ENCODE data around the gene ZFYVE21.

Gene ZFYVE21

GRCh38 chr14:103705118-103705503 is 10.5 kb upstream of the ZFYVE21 start:
- Histone ChIP-seq H3K79me1 (ENCODE audit: low read length) (no peaks in the 10 kb centered on the region), H2BK12ac (ENCODE audit: low read length) (no peak overlapping the region), H3K36me3 (ENCODE audit: control insufficient read depth in 1 of 2, insufficient read depth in 2 of 2, low read length in 2 of 2) (peaks cover 87 to 90% of the 10 kb centered on the region in 2 experiments), H3K4me1 (ENCODE audit: control insufficient read depth in 1 of 2, insufficient read depth in 2 of 2, low read length in 2 of 2) (no peaks in the 10 kb centered on the region), H2AFZ (ENCODE audit: insufficient read depth, low read length, poor library complexity) (no peak overlapping the region), H3K27ac (ENCODE audit: low read depth, low read length) (no peak overlapping the region), H4K8ac (ENCODE audit: low read depth, low read length) (no peak overlapping the region), H3K27me3 (ENCODE audit: insufficient read depth, low read length) (no peaks in the 10 kb centered on the region), H3K4me3 (ENCODE audit: low read depth, low read length) (no peak overlapping the region), H3K9me3 (ENCODE audit: insufficient read depth, low read depth, low read length) (no peaks in the 10 kb centered on the region), H3K4me2 (ENCODE audit: low read length) (no peak overlapping the region), H4K12ac (ENCODE audit: low read depth, low read length) (no peak overlapping the region), H3K4ac (ENCODE audit: low read depth, low read length) (no peak overlapping the region), H3K9ac (ENCODE audit: low read length) (no peak overlapping the region), H3K79me2 (ENCODE audit: control insufficient read depth, insufficient read depth, low read length, poor library complexity) (no peaks in the 10 kb centered on the region), H3K14ac (ENCODE audit: low read length) (no peak overlapping the region), H2BK5ac (ENCODE audit: low read depth, low read length, poor library complexity) (no peak overlapping the region), H4K91ac (ENCODE audit: low read depth, low read length) (no peak overlapping the region), H3K18ac (ENCODE audit: low read length) (no peak overlapping the region), H3K23ac (ENCODE audit: low read length) (no peak overlapping the region), H2BK120ac (ENCODE audit: insufficient read depth, low read length, poor library complexity) (no peak overlapping the region), H2AK5ac (ENCODE audit: low read length) (no peak overlapping the region)
- no CpG with 5 or more reads among the region's 15 CpGs for WGBS (ENCODE audit: extremely low coverage, insufficient coverage, insufficient read length)
- peak; percentile 93 to 97 for DNase-seq

GRCh38 chr14:103705504-103706284 is 9.9 kb upstream of the ZFYVE21 start:
- H3K9me3 ChIP-seq (ENCODE audit: insufficient read depth, low read depth, low read length) = no peaks in the 10 kb centered on the region
- H3K79me1 ChIP-seq (ENCODE audit: low read length) = no peaks in the 10 kb centered on the region
- H3K4ac ChIP-seq (ENCODE audit: low read depth, low read length) = no peak overlapping the region
- no peak overlapping the region for H2AK5ac ChIP-seq (ENCODE audit: low read length)
- no peaks in the 10 kb centered on the region for H3K4me1 ChIP-seq (ENCODE audit: control insufficient read depth in 1 of 2, insufficient read depth in 2 of 2, low read length in 2 of 2)
- no peak overlapping the region for H3K4me2 ChIP-seq (ENCODE audit: low read length)
- H2BK5ac ChIP-seq (ENCODE audit: low read depth, low read length, poor library complexity) = no peak overlapping the region
- no peak overlapping the region for H3K27ac ChIP-seq (ENCODE audit: low read depth, low read length)
- H3K4me3 ChIP-seq (ENCODE audit: low read depth, low read length) = no peak overlapping the region
- peaks cover 81 to 85% of the 10 kb centered on the region in 2 experiments for H3K36me3 ChIP-seq (ENCODE audit: control insufficient read depth in 1 of 2, insufficient read depth in 2 of 2, low read length in 2 of 2)
- no peak overlapping the region for H4K91ac ChIP-seq (ENCODE audit: low read depth, low read length)
- no peaks in the 10 kb centered on the region for H3K27me3 ChIP-seq (ENCODE audit: insufficient read depth, low read length)
- no peak overlapping the region for H4K8ac ChIP-seq (ENCODE audit: low read depth, low read length)
- DNase-seq = peak in 1 of 2 donors; percentile 19
- H3K23ac ChIP-seq (ENCODE audit: low read length) = no peak overlapping the region
- H4K12ac ChIP-seq (ENCODE audit: low read depth, low read length) = no peak overlapping the region
- H2BK120ac ChIP-seq (ENCODE audit: insufficient read depth, low read length, poor library complexity) = no peak overlapping the region
- H3K9ac ChIP-seq (ENCODE audit: low read length) = no peak overlapping the region
- no CpG with 5 or more reads among the region's 28 CpGs for WGBS (ENCODE audit: extremely low coverage, insufficient coverage, insufficient read length)
- no peak overlapping the region for H2AFZ ChIP-seq (ENCODE audit: insufficient read depth, low read length, poor library complexity)
- no peaks in the 10 kb centered on the region for H3K79me2 ChIP-seq (ENCODE audit: control insufficient read depth, insufficient read depth, low read length, poor library complexity)
- no peak overlapping the region for H3K18ac ChIP-seq (ENCODE audit: low read length)
- H2BK12ac ChIP-seq (ENCODE audit: low read length) = no peak overlapping the region
- no peak overlapping the region for H3K14ac ChIP-seq (ENCODE audit: low read length)

DNA sequence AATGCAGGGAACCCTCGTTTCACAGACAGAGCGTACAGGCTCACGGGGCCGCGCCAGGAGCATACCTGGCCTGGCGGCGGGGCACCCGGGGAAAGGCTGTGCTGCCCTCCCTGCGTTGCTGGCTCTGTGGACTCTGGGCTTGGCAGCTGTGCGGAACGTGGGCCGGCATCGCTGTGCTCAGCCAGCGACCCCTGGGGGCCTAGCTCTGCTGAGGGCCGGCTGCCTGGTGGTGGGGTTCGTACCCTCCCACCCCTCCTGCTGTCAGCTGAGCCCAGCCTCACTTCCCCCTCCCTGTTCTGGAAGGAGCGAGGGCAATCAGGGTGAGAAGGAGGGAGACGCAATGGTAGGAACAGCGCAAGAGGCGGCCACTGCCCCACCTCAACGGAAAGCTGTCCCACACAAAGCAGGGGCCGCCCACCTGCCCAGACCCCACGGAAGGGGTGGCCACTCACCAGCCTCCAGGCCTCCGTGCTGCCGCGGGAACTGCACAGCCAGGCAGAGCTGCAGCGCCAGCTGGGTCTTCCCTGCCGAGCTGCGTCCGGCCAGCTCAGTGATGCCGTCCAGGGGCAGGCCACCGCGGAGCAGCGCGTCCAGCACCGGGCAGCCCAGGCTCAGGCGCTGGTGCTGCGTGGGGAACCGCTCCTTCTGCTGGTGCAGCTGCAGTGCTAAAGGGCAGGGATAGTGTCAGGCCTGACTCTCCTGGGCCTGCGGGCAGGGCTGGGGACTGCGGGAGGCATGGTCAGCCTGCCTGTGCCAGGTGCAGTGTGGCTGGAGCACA is 8.9 kb upstream of the ZFYVE21 start:
- Histone ChIP-seq H4K91ac (ENCODE audit: low read depth, low read length) (no peak overlapping the region), H3K18ac (ENCODE audit: low read length) (no peak overlapping the region), H3K36me3 (ENCODE audit: control insufficient read depth in 1 of 2, insufficient read depth in 2 of 2, low read length in 2 of 2) (peaks cover 78 to 79% of the 10 kb centered on the region in 2 experiments), H3K79me2 (ENCODE audit: control insufficient read depth, insufficient read depth, low read length, poor library complexity) (no peaks in the 10 kb centered on the region), H3K4ac (ENCODE audit: low read depth, low read length) (no peak overlapping the region), H4K12ac (ENCODE audit: low read depth, low read length) (no peak overlapping the region), H3K4me1 (ENCODE audit: control insufficient read depth in 1 of 2, insufficient read depth in 2 of 2, low read length in 2 of 2) (no peaks in the 10 kb centered on the region), H3K79me1 (ENCODE audit: low read length) (no peaks in the 10 kb centered on the region), H3K9ac (ENCODE audit: low read length) (no peak overlapping the region), H3K27me3 (ENCODE audit: insufficient read depth, low read length) (no peaks in the 10 kb centered on the region), H3K4me3 (ENCODE audit: low read depth, low read length) (no peak overlapping the region), H3K14ac (ENCODE audit: low read length) (no peak overlapping the region), H2BK12ac (ENCODE audit: low read length) (no peak overlapping the region), H2AK5ac (ENCODE audit: low read length) (no peak overlapping the region), H3K4me2 (ENCODE audit: low read length) (no peak overlapping the region), H3K9me3 (ENCODE audit: insufficient read depth, low read depth, low read length) (no peaks in the 10 kb centered on the region), H2BK120ac (ENCODE audit: insufficient read depth, low read length, poor library complexity) (no peak overlapping the region), H3K23ac (ENCODE audit: low read length) (no peak overlapping the region), H4K8ac (ENCODE audit: low read depth, low read length) (no peak overlapping the region), H3K27ac (ENCODE audit: low read depth, low read length) (no peak overlapping the region), H2BK5ac (ENCODE audit: low read depth, low read length, poor library complexity) (no peak overlapping the region), H2AFZ (ENCODE audit: insufficient read depth, low read length, poor library complexity) (no peak overlapping the region)
- no CpG with 5 or more reads among the region's 41 CpGs for WGBS (ENCODE audit: extremely low coverage, insufficient coverage, insufficient read length)
- peak; percentile 96 to 97 for DNase-seq

DNA sequence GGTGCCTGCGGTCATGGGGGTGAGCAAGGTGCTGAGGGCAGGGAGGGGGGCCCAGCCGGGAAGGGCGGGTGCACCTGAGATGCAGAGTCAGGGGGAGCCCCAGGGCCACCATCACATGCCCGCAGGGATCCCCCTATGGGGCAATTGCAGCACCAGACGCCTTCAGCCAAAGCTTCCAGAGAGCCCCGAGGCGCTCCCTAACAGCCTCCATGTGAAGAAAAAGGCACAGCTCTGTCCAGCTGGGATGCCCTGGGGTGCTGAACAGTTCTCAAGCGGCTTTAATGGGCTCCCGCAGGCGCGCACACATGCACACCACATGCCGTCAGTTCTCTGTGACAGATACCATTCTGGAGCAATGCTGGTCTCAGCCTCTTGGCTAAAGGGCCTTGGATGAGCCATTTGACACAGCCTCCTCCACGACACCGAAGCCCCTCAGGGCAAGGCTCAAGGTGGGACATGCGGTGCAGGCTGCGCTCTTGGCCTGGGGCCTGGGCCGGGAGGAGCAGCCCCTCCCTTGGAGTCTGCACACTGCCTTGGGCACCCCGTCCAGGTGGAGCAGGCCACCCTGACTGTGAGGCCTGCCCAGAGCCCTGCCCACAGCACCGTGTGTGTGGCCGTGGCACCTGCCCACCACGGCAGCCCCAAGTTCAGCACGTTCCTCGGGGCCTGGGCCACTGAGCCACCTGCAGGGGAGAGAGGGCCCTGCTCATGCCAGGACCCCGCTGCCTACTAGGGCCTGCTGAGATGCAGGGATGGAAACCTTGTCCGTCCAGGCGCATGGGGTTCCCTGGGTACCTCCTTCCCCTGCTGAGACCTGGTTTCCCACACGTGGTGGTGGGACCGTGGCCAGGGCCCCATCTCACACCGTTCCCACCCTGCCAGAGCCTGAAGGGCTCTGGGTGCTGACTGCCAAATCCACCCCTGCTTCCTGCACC is 8.0 kb upstream of the ZFYVE21 start:
- peaks cover 0 to 5% of the 10 kb centered on the region in 2 experiments for H3K4me1 ChIP-seq (ENCODE audit: control insufficient read depth in 1 of 2, insufficient read depth in 2 of 2, low read length in 2 of 2)
- H2BK5ac ChIP-seq (ENCODE audit: low read depth, low read length, poor library complexity) = no peak overlapping the region
- WGBS (ENCODE audit: extremely low coverage, insufficient coverage, insufficient read length) = no CpG with 5 or more reads among the region's 29 CpGs
- no peak overlapping the region for H2AK5ac ChIP-seq (ENCODE audit: low read length)
- H2BK120ac ChIP-seq (ENCODE audit: insufficient read depth, low read length, poor library complexity) = no peak overlapping the region
- H3K36me3 ChIP-seq (ENCODE audit: control insufficient read depth in 1 of 2, insufficient read depth in 2 of 2, low read length in 2 of 2) = peaks cover 70 to 74% of the 10 kb centered on the region in 2 experiments
- no peak overlapping the region for H3K4ac ChIP-seq (ENCODE audit: low read depth, low read length)
- H3K4me2 ChIP-seq (ENCODE audit: low read length) = no peak overlapping the region
- H2AFZ ChIP-seq (ENCODE audit: insufficient read depth, low read length, poor library complexity) = no peak overlapping the region
- H4K91ac ChIP-seq (ENCODE audit: low read depth, low read length) = no peak overlapping the region
- no peaks in the 10 kb centered on the region for H3K79me1 ChIP-seq (ENCODE audit: low read length)
- no peaks in the 10 kb centered on the region for H3K9me3 ChIP-seq (ENCODE audit: insufficient read depth, low read depth, low read length)
- peak; percentile 98 to 99 for DNase-seq
- no peak overlapping the region for H3K9ac ChIP-seq (ENCODE audit: low read length)
- no peak overlapping the region for H3K18ac ChIP-seq (ENCODE audit: low read length)
- no peaks in the 10 kb centered on the region for H3K79me2 ChIP-seq (ENCODE audit: control insufficient read depth, insufficient read depth, low read length, poor library complexity)
- no peak overlapping the region for H2BK12ac ChIP-seq (ENCODE audit: low read length)
- H4K8ac ChIP-seq (ENCODE audit: low read depth, low read length) = no peak overlapping the region
- H3K27me3 ChIP-seq (ENCODE audit: insufficient read depth, low read length) = no peaks in the 10 kb centered on the region
- no peak overlapping the region for H3K23ac ChIP-seq (ENCODE audit: low read length)
- H3K27ac ChIP-seq (ENCODE audit: low read depth, low read length) = no peak overlapping the region
- no peak overlapping the region for H3K4me3 ChIP-seq (ENCODE audit: low read depth, low read length)
- peak overlapping the region; percentile 3 for H4K12ac ChIP-seq (ENCODE audit: low read depth, low read length)
- no peak overlapping the region for H3K14ac ChIP-seq (ENCODE audit: low read length)
